GM19328 (cell line): Measurements from ENCODE around the gene KCNH6.

Experiments
- ATAC-seq: cut with Tn5 transposase; IDR thresholded peaks from one replicate; pipeline ENCODE4 v1.9.1; 2021; ENCODE audit warnings: mild to moderate bottlenecking, moderate library complexity; ENCODE audit not compliant: unreplicated experiment

The KCNH6 gene

DNA sequence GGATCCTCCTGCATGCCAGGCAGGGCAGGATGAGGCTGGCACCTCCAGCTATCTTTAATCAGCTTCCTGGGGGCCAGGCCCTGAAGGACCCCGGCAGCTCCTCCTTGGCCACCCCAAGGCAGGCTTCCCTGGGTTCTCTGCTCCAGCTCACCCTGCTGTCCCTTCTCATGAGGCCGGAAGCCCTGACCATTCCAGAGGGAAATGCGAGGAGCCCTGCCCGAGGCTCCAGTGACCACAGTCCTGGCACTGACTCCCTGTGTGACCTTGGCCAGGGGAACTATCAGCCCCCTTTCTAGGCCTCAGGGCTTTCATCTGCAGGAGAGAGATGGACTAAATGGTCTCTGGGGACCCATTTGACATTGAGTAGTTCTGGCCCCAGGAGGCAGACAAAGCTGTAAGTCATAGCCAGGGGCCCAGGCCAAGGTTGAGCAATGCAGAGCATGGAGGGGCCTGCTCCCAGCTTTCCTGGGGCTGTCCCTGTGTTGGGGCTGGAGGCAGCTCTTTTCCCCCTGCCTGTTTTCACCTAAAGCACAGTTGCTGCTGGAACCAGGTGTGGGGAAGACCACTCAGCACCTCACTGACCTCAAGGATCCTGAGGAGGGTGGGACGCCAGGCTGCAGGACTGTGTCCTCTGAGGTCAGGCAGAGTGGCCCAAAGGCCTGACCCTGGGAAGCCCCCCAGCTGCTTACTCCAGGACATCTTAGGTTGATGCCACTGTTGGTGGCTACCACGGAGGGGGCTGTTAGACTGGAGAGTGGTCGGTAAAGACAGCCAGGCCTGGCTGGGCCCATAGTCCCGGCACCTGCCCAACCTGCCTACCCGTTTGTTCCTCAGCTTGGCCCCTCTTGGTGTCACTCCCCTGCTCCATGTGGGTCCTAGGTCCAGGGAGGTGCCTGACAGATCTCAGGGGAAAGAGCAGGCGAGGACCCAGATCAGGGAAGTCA, 8.1 kb downstream of the KCNH6 start:
- no peak for ATAC-seq

DNA sequence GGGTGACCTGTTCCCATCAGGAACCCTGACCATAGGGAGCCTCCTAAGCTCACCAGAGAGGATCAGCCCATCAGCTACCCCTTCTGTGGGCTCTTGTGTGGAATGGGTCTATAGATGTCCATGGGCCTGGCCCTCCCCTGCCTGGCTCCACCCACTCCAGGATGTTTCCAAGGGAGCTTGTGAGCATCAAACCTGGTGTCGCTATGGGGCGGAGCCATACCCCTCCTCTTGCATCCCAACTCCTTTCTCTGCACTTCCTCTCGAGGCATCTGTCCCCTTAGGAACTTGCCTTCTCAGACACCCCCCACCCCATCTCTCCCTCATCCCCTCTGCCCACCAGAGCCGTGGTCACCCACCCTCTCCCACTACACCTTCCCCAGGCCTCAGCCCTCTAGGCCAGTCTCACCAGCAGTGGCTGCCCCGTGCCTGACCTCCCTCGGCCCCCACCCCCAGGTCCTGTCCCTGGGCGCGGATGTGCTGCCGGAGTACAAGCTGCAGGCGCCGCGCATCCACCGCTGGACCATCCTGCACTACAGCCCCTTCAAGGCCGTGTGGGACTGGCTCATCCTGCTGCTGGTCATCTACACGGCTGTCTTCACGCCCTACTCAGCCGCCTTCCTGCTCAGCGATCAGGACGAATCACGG, 10.4 kb downstream of the KCNH6 start:
- ATAC-seq: no peak

DNA sequence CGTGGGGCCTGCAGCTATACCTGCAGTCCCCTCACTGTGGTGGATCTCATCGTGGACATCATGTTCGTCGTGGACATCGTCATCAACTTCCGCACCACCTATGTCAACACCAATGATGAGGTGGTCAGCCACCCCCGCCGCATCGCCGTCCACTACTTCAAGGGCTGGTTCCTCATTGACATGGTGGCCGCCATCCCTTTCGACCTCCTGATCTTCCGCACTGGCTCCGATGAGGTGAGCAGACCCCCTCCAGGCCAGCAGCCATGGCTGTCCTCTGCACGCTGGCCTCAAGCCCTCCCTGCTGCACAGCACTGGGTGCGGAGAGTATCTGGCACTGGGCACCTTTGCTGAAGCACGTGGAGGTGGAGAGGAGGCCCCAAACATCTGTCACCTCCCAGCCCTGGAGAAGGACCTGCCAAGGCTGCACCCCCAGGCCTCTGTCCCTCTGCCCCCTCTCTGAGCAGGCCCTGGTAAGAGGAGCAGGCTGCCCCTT, 11.0 kb downstream of the KCNH6 start:
- ATAC-seq: no peak

DNA sequence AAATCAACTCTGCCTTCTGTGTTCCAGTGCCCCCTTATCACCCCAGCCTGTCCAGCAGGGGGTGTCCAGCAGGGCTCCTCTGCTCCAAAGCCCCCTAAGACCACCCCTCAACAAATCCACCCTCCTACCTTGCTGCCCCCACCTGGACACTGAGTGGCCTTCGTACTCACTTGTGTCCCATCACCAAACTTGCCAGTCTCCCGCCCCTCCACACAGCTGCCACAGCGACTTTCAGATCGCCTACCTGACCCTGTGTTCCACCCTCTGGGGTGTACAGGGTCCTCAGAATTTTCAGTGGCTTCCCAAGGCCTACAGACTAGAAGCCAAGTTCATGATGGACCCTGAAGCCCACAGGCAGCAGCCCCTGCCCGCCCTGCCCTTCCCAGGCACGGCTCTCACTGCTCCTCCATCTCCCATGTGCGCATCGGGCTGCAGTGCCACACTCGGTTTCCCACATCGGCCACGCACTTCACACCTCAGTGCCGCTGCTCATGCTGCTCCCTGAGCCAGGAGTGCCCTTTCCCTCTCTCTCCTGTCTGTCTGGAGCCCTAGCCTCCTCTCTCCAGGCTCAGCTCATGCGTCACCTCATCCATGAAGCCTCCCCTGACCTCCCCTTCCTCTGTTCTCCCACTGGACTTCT, 11.8 kb downstream of the KCNH6 start:
- ATAC-seq: no peak

DNA sequence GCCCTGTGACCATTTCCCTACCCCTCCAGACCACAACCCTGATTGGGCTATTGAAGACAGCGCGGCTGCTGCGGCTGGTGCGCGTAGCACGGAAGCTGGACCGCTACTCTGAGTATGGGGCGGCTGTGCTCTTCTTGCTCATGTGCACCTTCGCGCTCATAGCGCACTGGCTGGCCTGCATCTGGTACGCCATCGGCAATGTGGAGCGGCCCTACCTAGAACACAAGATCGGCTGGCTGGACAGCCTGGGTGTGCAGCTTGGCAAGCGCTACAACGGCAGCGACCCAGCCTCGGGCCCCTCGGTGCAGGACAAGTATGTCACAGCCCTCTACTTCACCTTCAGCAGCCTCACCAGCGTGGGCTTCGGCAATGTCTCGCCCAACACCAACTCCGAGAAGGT, 12.5 kb downstream of the KCNH6 start:
- ATAC-seq: no peak

DNA sequence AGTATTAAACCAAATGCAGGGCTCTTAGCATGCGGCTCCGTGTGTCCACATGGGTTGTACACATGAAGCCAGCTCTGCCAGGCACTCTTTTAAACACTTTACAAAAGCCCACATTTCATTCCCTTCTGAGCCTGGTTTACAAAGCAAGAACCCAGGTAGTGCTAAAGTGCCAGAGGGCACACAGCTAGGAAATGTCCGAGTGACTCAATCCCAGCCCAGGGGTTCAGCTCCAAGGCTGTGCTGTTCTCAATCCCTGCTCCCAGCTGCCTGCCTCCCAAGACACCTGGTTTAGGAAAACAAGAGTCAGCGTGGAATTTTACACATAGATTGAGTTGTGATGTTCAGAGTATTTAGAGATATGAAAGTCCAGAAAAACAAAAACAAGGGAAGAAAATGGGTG, 13.8 kb downstream of the KCNH6 start:
- no peak for ATAC-seq

DNA sequence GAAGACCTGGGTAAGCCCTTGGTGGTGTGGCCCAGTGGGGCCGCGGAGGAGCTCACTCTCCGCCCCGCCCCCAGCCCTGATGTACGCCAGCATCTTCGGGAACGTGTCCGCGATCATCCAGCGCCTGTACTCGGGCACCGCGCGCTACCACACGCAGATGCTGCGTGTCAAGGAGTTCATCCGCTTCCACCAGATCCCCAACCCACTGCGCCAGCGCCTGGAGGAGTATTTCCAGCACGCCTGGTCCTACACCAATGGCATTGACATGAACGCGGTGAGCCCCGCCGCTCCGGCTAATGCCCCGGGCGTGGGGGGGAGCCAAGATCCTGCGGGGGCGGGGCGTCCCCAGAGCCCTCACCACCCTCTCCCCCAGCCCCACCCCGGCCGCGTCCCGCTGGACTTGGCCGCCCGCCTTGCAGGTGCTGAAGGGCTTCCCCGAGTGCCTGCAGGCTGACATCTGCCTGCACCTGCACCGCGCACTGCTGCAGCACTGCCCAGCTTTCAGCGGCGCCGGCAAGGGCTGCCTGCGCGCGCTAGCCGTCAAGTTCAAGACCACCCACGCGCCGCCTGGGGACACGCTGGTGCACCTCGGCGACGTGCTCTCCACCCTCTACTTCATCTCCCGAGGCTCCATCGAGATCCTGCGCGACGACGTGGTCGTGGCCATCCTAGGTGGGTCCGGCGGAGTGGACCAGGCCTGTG, 15.0 kb downstream of the KCNH6 start:
- ATAC-seq: no peak

DNA sequence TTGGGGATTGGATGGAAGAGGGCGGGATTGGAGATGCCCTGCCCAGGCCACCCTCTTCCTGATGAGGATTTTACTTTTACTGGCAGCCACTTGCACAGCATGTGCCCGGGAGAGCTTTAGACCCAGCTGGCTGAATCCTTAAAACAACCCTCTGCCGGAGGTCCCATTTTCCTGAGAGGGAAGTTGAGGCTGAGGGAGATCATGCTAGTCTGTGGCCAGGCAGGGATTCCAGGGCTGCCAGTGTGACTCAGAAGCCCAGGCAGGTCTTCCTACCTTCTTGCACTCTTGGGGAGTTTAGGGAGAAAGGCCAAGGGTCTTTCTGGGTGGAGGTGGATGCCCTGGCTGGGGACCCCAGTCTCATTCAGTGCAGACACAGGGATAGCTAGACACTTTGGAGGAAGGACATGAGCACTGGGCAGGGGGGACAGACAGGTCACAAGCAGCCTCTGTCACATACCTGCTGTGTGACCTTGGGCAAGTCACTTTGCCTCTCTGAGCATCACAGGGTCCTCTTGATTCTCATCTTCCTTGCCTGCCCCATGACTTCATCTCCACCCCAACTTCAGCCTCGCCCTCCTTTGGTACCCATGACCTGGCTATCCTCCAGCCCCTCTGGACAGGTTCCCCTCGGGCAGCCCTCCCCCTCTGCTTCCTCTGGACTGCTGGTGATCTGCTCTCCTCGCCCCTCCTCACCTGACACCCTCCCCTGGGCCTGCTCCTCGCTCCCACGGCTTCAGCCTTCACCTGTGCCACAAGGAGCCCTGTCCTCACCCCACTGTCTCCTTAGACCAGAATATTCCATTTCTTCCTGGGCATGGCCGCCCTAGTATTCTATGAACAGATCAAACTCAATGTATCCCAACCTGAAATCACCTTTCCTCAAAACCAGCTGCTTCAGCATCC, 15.8 kb downstream of the KCNH6 start:
- no peak for ATAC-seq

DNA sequence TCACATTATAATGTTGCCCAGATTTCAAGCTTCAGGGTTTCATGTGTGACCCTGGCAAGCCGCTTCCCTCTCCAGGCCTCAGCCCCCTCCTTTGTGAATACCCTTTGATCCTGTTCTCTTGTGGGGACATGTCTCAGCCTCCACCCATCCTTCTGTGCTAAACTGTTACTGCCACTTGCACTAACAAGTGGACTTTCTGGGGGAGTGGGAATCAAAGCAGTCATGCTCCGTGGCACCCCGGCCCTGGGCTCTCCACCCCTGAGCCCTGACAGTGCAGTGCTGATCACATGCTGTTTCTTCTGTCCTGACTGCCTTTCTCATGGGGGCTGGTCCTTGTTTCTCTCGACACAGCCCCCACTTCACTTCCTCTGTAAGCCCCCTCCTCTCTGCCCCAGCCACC, 17.4 kb downstream of the KCNH6 start:
- no peak for ATAC-seq

DNA sequence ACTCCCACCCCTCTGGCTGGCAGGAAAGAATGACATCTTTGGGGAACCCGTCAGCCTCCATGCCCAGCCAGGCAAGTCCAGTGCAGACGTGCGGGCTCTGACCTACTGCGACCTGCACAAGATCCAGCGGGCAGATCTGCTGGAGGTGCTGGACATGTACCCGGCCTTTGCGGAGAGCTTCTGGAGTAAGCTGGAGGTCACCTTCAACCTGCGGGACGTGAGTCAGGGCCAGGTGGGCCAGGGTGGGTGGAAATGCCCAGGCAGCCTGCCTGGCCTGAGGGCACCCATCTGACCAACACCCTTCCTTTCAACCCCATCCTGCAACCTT, 19.0 kb downstream of the KCNH6 start:
- no peak for ATAC-seq

DNA sequence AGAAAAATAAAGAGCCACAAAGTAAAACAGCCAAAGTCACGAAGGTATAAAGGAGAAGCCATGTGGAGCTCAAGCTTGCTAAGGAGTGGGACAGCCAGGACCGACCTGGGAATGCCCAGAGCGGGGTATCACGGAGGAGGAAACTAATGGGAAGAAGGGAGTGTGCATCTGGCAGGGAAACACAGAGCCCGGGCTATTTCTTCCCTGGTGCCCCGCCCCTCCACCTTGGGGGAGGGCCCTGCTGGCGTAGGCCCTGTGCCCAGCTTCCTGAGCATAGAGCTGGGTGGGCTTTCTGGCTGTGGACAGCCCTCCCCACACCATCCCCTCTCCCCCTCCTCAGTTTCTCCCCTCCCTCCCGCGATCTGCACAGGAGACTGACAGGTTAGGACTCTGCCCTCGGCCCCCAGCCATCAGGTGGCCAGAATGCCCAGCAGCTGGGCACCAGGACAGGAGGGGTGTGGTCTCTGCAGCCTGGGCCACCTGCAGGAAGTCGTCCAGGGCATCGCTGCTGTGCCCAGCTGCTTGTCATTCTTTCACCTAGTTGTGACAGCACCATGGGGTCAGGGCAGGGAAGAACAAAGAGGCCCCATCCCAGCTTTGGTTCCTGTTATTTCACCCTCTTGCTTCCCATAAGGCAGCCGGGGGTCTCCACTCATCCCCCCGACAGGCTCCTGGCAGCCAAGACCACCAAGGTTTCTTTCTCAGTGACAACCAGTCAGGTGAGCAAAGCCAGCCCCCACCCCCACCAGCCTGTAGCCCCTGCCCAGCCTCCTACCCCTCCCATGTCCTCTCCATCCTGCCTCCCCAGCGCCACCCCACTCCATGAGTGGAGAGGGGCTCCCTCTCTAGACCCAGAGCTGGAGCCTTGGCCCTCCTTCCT, 20.0 kb downstream of the KCNH6 start:
- no peak for ATAC-seq

DNA sequence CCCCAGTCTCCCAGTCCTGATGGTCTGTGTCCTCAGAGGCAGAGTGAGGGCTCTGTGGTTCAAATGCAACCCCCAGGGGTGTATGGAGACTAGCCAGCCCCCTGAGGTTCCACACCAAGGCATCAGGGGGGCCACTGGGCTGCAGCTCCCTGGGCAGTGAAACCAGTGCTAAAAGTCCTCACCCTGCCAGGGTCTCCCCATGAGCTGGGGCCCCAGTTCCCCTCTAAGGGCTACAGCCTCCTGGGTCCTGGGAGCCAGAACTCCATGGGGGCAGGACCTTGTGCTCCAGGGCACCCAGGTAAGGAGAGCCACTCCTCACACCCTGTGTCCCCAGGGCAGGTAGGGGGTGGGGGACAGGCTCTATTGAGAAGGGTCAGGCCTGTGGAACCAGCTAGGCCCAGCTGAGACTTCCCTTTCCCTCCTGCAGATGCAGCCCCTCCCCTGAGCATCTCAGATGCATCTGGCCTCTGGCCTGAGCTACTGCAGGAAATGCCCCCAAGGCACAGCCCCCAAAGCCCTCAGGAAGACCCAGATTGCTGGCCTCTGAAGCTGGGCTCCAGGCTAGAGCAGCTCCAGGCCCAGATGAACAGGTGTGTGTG, 20.8 kb downstream of the KCNH6 start:
- ATAC-seq: no peak

DNA sequence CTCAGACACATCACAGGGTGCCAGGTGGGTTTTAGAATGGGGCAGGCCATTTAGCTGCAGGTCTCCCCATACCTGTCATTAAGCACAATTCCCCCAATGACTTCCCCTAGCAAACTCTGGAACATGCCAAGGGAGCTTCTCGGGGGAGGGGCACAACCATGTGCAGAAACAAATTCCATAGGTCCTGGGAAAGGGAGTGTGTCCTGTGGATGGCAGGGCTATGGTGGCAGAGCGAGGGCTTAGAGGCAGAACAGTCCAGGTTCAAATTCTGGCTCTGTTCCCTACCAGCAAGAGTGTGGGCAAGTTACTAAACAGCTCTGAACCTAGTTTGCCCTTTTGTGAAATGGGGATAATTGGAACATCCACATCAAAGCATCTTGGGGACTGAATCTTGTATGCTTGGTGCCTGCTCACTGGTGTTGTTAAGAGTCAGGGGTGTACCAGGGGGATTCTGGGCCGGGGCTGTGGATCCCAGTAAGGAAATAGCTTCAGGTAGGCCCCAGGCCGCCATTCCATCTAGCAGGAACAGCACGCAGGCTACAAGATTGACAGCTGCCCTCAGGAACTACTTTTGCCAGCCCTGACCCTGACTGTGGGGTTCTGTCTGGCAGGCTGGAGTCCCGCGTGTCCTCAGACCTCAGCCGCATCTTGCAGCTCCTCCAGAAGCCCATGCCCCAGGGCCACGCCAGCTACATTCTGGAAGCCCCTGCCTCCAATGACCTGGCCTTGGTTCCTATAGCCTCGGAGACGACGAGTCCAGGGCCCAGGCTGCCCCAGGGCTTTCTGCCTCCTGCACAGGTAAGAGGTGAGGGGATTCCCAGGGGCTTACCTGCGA, 21.5 kb downstream of the KCNH6 start:
- no peak for ATAC-seq

DNA sequence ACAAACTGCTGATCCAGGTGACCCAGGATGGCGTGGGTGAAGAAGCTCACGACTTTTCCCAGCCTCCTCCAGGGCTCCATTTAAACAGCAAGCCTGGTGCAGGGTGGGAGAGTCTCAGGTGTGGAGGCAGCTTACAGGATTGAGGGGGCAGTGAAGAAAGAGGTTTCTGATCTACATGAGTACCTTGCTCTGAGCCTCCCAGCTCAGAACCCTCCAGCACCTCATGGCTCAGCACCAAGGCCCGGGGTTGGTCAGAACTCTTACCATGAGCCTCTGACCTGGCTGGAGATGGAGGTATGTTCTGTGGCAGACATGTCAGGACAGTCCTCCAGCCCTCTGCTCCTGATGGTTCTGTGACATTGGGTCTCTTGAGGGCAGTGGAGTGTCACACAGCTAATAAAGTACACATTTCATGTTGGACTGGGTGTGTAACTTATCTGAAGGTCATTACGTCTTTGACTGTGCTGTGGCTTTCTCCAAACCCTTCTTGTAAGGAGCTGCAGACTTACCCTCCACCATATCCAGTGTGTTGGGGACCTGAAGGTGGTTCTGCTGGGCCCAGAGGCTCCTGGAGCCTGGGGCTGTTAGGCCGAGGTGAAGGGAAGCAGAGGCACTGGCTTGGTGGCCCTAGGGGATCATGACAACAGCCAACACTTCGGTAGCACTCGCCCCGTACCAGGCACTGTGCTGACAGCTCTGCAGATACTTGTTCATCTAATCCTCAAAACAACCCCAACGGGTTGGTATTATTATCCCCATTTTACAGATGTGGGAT, 23.3 kb downstream of the KCNH6 start:
- ATAC-seq: no peak

DNA sequence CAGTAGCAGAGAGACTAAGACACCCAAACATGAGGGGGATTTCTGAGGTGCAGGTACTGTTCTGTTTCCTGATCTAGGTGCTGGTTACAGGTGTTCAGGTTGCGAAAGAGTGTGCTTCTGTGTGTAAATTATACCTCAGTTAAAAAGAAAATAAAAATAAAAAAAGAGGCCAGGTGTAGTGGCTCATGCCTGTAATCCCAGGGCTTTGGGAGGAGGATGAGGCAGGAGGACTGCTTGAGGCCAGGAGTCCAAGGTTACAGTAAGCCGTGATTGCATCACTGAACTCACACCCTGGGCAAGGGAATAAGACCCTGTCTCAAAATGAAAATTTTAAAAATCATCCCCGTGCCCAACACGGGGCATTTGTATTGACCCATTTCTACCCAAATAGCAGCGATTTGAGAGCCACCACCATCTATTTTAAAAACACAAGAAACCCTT, 23.9 kb downstream of the KCNH6 start:
- no peak for ATAC-seq

DNA sequence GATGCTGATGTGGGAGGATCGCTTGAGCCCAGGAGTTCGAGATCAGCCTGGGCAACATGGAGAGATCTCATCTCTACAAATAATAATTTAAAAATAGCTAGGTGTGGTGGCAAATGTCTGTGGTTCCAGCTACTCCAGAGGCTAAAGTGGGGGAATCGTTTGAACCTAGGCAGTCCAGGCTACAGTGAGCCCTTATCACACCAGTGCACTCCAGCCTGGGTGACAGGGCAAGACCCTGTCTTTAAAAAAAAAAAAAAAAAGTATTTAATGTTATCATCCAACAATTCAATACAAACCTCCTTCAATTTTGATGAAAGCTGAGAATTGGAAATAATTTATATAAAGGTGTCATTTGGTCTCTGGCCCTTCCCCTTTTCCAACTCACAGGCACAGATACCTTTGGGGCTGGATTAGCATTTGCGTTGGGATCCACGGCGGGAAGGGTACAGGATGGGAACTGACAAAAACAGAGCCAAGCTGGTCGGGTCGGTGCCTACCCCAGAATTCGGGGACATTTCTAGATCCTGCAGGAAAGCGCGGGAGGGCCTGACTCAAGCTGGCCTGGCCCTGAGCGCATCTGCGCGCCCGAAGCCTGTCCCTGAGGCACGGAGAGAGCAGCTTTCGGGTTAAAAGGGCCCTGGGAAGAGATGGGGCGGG, 26.3 kb downstream of the KCNH6 start:
- peak; percentile 19 for ATAC-seq
